Left ventricle myocardium inferior (tissue), 1 donor: ENCODE measurements around the gene CCDC149. TPM values are rescaled to one million over a fixed set of nuclear protein-coding genes. Genes with fewer than 3 reads are reported as not detected.

Source experiments
- DNase-seq: peaks from one replicate; pipeline ENCODE4 v3.0.0-alpha.2; 2020
- H3K27ac ChIP-seq: fragments of 200-600 bp; replicated peaks from 2 replicates; pipeline ENCODE4 v1.8.0; 2021
- H3K27me3 ChIP-seq: fragments of 200-600 bp; 2 replicates; pipeline ENCODE4 v1.8.0; 2021; ENCODE audit warnings: low read depth
- H3K36me3 ChIP-seq: fragments of 200-600 bp; 2 replicates; pipeline ENCODE4 v1.8.0; 2021
- H3K4me1 ChIP-seq: fragments of 200-600 bp; 2 replicates; pipeline ENCODE4 v1.8.0; 2021
- H3K4me3 ChIP-seq: fragments of 200-600 bp; 2 replicates; pipeline ENCODE4 v1.8.0; 2021; ENCODE audit warnings: mild to moderate bottlenecking, moderate library complexity
- H3K9me3 ChIP-seq: fragments of 200-600 bp; replicated peaks from 2 replicates; pipeline ENCODE4 v1.8.0; 2021
- intact Hi-C: fragments of 100-400 bp; cut with micrococcal nuclease; formaldehyde crosslinking; loops from one replicate; pipeline ENCODE4 v1.11.0; 2022
- long read RNA-seq: library from polyadenylated mRNA; unstranded; transcript quantifications from one replicate; pipeline ENCODE4 v2.0.0, GENCODE V29; 2021
- total RNA-seq: library from RNA; stranded (reverse); fragmentation: NEBNext Ultra II Directional; extraction: Animal tissue kit (Norgen Biotek cat#: 25700); gene quantifications from one replicate; pipeline ENCODE4 v1.2.1, GENCODE V29; 2021
- TF ChIP-seq, protein P1 (sequence below): fragments of 200-600 bp; IDR thresholded peaks from 2 replicates; pipeline ENCODE4 v1.8.0; 2021; ENCODE audit warnings: antibody characterized with exemption, mild to moderate bottlenecking, borderline replicate concordance
- donor health status: DM: no; HTN: yes; CAD: no; lungs with severe emphysema.

Gene CCDC149
- 9.0 TPM for total RNA-seq
- long read RNA-seq, transcript CCDC149-204 (12 exons, 3,869 nt) = major isoform, 13 of 19 reads
- long read RNA-seq, partial matches to known transcripts = 1 of 19 reads
- long read RNA-seq, other reads (novel, unspliced or antisense) = 5 of 19 reads

DNA sequence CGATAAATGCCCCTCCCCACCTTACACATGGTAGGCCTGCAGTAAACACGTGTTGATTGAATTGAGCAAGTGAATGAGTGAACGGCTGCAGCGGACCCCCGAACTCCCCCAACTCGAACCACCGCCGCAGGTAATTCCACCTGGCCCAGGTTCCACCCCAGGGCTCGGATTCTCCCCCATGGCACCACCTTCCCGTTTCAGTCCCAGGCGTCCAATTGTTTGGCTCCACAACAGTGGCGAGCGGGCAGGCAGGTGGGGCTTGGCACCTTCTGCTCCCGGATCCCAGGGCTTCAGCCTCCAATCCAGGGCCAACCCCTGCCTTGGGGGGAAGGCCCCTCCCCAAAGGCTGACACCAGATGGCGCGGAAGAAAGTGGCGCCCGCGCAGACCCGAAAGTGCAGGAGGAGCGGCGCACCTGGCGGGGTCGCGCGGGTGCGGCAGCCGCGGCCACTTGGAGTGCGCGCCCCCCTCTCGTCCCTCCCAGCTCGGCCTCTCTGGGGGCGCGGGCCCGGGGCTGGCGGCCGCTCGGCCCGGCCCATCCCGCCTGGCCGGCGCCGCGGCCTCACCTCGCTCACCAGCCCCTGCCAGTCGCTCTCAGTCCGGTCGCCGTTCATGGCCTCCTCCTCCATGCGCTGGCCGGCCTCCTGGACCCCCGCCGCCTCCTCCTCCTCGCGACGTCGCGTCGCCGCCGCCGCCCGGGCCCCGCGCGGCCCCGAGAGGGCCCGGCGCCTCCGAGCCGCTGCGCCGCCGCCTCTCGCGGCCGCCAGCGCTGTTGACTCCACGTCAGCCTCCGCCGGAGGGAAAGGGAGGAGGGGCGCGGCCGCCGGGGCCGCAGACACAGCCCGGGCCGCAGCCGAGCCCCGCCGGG lies at the start of gene CCDC149:
TSS of gene CCDC149 (minus strand) at position 791 of the 867 bp plus-strand sequence. CDS start at position 613, 178 bp downstream.
- intact Hi-C loops = no loop called here
- peak; percentile 71 for DNase-seq
- Histone ChIP-seq H3K4me1 (peaks cover 18% of the 10 kb centered on the region), H3K27me3 (no peaks in the 10 kb centered on the region), H3K36me3 (peaks cover 26% of the 10 kb centered on the region), H3K27ac (peak within 1 kb of the TSS; percentile 97), H3K9me3 (peaks cover 19% of the 10 kb centered on the region), H3K4me3 (peak within 1 kb of the TSS; percentile 77)
- TF ChIP-seq, protein P1, sequence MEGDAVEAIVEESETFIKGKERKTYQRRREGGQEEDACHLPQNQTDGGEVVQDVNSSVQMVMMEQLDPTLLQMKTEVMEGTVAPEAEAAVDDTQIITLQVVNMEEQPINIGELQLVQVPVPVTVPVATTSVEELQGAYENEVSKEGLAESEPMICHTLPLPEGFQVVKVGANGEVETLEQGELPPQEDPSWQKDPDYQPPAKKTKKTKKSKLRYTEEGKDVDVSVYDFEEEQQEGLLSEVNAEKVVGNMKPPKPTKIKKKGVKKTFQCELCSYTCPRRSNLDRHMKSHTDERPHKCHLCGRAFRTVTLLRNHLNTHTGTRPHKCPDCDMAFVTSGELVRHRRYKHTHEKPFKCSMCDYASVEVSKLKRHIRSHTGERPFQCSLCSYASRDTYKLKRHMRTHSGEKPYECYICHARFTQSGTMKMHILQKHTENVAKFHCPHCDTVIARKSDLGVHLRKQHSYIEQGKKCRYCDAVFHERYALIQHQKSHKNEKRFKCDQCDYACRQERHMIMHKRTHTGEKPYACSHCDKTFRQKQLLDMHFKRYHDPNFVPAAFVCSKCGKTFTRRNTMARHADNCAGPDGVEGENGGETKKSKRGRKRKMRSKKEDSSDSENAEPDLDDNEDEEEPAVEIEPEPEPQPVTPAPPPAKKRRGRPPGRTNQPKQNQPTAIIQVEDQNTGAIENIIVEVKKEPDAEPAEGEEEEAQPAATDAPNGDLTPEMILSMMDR = peak; percentile 1

DNA sequence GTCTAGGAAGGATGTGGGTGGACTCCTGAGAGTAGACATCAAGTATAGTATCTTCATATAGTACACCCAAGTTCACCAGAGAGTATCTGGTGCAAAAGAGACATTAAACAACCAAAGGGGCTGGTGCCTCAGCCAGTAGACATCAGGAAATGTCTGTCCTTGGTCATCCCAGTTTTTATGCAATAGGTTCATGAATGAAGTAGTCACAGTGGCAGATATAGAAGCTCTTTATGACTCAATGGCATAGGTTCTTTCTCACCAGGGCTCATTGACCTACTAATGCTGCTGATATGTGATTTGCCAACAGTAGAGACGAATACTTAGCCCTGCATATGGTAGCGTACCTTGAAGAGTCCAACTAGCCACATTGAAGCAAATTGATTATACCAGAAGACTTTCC lies 45.0 kb upstream of the CCDC149 start:
- no peaks in the 10 kb centered on the region for H3K36me3 ChIP-seq
- TF ChIP-seq, protein P1 = no peak
- no peak overlapping the region for H3K4me3 ChIP-seq
- intact Hi-C loops = no loop called here
- no peak overlapping the region for H3K27ac ChIP-seq
- peaks cover 18% of the 10 kb centered on the region for H3K9me3 ChIP-seq
- no peaks in the 10 kb centered on the region for H3K4me1 ChIP-seq
- no peak for DNase-seq
- no peaks in the 10 kb centered on the region for H3K27me3 ChIP-seq

DNA sequence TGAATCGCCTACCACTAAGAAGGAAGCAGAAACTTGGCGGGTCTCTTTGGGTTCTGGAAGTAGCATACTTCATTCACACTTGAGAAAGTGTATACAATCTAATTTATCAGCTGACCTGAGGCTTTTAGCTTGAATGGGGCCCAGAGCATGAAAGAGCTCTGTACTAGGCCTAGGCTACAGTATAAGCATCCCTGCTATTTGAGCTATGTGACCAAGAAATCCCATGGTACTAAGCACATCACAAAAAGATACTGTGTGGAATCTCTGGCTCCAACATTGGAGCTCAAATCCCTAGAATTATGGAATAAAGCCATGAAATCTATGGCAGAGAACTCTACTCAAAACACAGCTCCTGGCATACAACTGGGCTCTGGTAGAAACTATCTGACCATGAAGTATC lies 43.9 kb upstream of the CCDC149 start:
- no peaks in the 10 kb centered on the region for H3K27me3 ChIP-seq
- intact Hi-C loops = no loop called here
- H3K9me3 ChIP-seq = peaks cover 18% of the 10 kb centered on the region
- H3K4me3 ChIP-seq = no peak overlapping the region
- H3K4me1 ChIP-seq = no peaks in the 10 kb centered on the region
- TF ChIP-seq, protein P1 = no peak
- H3K36me3 ChIP-seq = no peaks in the 10 kb centered on the region
- H3K27ac ChIP-seq = no peak overlapping the region
- no peak for DNase-seq

DNA sequence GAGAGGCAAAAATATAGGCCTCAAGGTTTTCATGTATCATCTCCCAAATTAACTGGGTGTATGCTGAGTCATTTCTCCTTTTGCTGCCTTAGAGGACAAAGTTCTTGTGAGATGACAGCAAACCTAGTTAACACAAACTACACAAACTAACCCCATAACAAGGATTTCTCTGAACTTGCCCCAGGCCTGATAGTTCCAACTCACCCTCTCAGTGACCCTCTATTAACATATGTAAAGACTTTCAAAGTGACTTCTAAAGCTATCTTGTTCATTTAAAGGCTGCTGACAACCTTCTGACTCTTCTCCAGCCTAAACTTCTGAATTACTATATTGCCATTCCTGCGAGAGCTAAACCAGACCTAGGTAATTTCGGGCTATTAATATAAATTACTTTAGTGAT lies 43.2 kb upstream of the CCDC149 start:
- DNase-seq = no peak
- intact Hi-C loops = no loop called here

DNA sequence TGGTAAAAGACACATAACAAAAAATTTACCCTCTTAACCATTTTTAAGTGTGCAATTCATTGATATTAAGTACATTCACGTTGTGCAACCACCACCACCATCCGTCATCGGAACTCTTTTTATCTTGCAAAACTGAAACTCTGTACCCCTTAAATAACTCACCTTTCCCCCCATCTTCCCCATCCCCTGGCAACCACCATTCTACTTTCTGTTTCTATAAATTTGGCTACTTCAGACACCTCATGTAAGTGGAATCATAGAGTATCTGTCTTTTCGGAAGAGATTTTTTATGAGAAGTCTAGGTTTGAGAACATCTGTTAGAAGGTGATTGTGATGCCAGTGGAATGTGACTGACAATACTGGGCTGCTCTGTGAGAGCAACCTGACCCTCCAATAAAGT lies 39.8 kb upstream of the CCDC149 start:
- intact Hi-C loops = no loop called here
- no peaks in the 10 kb centered on the region for H3K36me3 ChIP-seq
- TF ChIP-seq, protein P1 = no peak
- no peaks in the 10 kb centered on the region for H3K27me3 ChIP-seq
- H3K27ac ChIP-seq = no peak overlapping the region
- H3K4me3 ChIP-seq = no peak overlapping the region
- DNase-seq = no peak
- peaks cover 11% of the 10 kb centered on the region for H3K4me1 ChIP-seq
- peaks cover 18% of the 10 kb centered on the region for H3K9me3 ChIP-seq

More for the DNA sequence above, 43.2 kb upstream of the CCDC149 start:
- Histone ChIP-seq H3K4me1 (peaks cover under 1% of the 10 kb centered on the region), H3K27me3 (no peaks in the 10 kb centered on the region), H3K36me3 (no peaks in the 10 kb centered on the region), H3K9me3 (peaks cover 18% of the 10 kb centered on the region), H3K4me3 (no peak overlapping the region), H3K27ac (no peak overlapping the region)
- TF ChIP-seq, protein P1 = no peak
